Eye (tissue), 1 donor: ENCODE data around the gene KRTAP10-12.
A peak's percentile ranks its signal among the peaks of the same experiment; 100 is the strongest.
"Not testable (repeated sequence)": the region's sequence is repeated elsewhere in the genome, so short reads cannot be mapped to it uniquely, and the experiment has no call there.

Experiments used
- DNase-seq: peaks from one replicate; pipeline ENCODE4 v3.0.0-alpha.2; 2015

KRTAP10-12 gene

DNA sequence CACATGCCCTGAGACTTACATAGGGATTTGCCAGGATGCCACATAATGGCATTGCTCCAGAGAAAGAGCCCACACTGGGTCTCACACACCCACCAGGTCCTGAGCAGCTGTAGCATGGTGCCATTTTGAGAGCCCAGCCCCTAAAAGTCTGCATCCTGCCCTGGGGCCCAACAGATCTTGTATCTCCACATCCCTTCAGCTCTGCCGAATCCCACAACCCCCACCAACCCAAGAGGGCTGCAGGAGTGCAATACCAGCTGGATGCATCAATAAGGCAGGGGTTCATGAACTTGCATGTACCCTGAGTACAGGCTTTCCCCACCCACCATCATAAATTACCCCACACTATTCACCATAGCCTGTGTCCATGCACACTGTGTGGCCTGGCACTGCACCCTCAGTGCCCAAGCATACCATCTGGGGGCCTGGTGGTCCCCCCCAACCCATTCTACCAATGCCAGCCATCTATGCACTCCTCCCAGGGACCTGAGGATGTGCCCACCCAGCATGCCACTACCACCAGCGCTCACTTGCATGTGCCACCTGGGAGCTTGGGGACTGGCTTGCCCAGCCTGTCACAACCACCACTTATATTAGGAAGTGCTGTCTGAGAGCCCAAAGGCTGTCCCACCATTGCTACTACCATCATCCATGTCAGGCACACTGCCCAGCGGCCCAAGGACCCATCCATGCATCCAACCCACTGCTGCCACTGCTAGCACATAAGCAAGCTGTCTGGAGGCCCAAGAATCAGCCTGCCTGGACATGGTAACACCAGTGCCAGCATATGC is 26.1 kb upstream of the KRTAP10-12 start:
- no peak for DNase-seq

DNA sequence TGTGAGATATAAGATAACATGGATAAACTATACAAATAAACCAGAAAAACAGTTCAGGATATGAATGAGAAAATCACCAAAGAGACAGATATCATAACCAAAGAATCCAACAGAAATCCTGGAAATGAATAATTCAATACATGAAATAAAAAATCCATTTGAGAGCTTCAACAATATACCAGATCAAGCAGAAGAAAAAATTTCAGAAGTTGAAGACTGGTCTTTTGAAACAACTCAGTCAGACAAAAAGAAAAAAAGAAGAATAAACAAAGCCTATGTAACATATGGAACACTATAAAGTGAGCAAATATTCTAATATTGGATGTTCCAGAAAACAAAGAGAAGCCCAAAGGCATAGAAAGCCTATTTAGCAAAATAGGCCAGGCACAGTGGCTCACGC is 25.1 kb upstream of the KRTAP10-12 start:
- DNase-seq: no peak

DNA sequence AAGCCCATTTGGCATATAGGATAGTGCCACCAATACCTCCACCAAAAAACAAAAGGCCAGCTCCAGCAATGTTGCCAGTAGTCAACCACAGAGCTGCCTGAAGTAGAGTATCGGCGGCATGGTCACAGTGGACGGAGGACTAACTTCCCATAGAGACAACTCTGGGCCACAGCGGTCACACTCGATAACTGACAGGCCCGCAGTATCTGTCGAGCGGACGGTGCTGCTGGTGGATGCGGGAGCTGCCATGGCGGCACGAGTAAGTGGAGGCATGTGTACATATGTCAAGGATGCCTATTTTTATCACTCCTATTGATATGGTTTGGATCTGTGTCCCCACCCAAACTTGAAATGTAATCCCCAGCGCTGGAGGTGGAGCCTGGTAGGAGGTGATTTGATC is 19.1 kb upstream of the KRTAP10-12 start:
- DNase-seq: no peak

DNA sequence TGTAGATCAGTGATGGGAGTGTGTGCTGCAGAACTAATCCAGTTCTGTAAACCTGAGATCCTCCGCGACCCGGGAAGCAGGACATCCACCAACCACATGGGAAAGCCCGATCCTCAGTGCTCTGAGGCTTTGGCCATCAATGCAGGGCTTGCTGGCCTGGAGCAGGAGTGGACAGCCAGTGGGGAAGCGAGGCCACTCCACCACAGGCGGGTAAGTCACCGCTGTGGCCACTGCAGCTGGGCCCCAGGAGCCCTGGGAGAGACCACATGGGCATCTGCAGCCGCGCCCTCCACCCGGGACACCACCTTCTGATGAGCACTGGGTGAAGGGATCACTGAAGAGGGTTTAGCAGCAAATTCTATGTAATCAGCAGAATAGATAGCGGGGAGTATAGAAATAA is 15.8 kb upstream of the KRTAP10-12 start:
- no peak for DNase-seq

DNA sequence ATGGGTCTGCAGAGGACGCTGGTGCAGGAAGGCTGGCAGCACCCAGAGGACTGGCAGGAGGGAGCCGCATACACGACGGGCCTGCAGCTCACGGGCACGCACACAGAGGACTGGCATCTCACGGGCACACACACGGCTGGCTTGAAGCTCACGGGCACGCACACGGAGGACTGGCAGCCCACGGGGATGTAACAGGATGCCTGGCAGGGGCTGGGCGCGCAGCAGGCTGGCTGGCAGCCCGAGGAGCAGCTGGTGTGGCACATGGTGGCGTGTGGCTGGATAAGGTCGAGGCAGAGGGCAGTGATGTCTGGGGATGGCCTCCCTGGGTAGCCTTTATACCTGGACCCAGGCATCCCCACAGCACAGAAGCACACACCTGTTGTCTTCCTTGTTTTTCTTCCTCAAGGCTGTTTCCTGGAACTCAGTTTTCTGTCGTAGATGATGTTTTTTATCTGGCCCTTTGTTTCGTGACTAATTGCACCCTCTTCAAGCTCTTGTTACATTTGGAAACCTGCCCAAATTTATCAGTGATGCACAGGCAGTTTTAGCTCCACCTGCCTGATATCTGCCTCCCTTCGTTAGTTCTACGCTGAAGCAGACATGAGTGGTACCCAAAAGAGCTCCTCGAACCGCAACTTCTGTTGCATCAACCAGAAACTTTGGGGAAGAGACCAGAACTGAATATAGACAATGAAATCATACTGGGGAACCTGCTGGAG is 15.0 kb upstream of the KRTAP10-12 start, which contains the start of gene KRTAP12-1:
KRTAP12-1 (minus strand) TSS at position 303 of the 719 bp plus-strand sequence; CDS start at position 263, 40 bp downstream.
- DNase-seq: no peak

DNA sequence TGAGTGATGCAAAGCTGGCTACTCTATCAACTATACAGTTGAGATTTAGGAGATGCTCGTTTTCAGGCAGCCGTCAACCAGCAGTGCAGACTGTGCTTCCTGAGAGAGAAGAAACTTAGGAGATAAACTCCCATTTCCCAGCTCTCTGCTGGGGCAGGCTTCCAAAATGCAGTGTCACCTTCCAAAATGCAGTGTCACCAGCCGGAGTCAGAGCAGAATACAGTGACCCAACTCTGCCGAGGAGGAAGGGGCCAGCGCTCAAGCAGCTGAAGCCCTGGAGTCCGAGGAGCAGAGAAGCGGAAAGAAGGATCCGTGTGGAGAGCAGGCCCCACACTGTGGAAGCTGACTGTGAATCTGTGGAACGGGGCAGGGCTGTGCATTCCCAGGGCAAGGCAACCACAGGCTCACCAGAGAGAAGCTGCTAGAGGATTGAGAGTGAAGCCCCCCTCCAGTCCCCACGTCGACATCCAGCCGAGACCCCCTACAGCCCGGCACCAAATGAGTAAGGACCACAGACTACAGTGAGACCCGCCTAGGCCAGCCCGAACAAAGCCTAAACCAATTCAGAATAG is 14.3 kb upstream of the KRTAP10-12 start:
- DNase-seq: no peak

DNA sequence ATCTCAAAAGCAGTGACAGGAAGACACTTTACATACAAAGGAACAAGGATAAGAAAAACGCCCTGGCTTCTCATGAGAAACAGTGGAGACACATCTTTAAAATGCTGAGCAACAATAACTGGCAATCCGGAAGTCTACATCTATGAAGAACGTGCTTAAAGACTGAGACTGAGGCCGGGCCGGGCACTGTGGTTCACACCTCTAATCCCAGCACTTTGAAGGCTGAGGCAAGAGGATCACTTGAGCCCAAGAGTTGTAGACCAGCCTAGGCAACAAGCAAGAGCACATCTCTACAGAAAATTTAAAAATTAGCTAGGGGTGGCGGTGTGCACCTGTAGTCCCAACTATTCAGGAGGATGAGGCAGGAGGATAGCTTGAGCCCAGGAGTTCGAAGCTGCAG is 12.9 kb upstream of the KRTAP10-12 start:
- no peak for DNase-seq

DNA sequence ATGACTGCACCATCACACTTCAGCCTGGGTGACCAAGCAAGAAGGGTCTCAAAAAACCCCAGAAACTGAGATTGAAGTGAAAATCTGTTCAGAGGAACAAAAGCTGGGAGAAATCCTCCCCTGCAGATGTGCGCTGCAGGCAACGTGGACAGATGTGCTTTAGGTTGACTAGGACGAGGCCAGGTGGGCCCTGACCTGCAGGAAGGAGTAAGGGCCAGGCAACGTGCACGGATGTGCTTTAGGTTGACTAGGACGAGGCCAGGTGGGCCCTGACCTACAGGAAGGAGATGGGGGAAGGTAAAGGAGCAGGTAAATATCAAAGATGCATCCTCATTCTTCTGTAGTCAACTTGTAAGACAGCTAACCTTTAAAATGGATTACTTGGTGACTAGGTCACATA is 12.5 kb upstream of the KRTAP10-12 start:
- DNase-seq: no peak

DNA sequence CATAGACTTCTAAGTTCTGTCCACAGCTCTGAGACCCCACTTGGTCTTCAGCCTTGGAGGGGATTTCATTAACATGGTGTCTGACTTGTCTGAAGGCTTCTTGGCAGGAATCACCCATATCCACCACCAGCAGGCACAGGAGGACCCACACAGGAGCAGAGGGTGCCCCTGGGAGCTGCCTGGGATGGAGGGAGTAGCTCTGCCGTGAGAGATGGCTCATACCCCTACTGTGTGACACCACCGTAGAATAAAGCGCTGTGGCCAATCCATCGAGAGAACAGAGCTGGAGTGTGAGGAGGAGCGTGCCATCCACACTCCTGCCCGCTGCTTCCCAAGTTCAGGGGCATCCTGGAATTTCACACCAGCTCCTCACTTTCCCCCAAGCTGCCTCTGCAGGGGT is 11.9 kb upstream of the KRTAP10-12 start:
- DNase-seq: not testable (repeated sequence)

DNA sequence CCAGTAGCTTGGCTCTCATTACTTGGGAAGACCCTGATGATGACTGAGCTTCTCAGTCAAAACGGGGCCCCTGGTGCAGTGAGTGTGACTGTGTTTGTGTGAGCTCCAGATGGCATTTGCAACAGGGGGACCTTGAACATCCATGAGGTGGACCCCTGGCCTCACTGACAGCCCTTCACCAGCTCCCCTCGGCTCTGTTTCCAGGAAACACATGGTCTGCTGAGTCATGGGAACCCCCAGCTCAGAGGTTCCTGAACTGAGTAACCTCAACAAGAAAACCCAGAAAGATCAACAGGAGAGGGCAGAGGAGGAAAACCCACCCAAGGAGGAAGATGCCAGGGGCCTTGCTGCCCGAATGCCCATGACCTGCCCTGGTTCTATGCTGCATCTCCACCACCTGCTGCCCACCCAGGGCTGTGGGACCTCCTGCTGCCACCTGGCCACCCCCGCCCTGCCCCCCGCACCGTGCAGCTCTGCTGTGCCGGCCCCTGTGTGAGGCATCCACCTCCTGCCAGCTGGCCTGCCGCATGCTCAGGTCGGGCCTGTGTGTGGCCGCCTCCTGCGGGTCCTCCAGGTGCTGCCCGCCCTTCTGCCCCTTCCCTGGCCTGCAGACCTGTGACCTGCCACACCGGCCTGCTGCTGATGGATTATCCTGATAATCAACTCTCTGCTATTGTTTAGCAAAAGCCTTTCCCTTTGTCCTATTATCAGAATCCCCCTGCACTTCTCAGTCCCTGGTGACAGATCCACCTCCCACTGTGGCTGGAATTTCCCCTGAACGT is 10.8 kb upstream of the KRTAP10-12 start:
- peak; percentile 39 for DNase-seq

DNA sequence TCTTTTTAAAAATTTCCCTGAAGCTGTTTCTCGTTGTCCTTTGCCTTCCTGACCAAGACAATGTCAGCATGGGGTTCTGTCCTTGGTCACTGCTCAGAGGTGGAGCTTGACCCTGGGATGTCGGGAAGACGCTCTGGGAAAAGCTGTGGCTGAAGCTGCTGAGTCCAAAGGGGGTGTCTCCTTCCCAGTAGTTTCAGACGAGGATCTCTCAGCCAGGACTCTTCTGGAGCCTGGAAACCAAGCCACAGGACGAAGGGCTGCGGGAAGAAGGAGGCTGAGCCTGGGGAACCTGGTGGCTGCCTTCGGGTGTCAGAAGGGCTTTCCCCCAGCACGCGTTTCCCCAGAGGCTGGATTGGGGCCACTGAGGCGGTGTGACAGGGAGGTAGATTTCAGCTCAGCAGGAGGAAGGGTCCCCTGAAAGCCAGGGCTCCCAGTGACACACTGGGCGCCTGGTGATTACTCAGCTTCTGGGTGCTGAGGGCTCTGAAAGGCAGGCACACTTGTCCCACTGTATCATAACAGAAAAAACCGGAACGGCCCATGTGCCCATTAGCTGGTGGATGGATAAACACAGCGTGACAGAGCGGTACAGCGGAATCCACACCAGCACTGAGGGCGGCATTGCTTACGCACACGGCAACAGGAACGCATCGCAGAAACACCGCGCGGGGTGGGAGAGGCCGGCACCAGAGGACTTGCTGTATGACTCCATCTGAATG is 10.0 kb upstream of the KRTAP10-12 start:
- peak; percentile 64 for DNase-seq

DNA sequence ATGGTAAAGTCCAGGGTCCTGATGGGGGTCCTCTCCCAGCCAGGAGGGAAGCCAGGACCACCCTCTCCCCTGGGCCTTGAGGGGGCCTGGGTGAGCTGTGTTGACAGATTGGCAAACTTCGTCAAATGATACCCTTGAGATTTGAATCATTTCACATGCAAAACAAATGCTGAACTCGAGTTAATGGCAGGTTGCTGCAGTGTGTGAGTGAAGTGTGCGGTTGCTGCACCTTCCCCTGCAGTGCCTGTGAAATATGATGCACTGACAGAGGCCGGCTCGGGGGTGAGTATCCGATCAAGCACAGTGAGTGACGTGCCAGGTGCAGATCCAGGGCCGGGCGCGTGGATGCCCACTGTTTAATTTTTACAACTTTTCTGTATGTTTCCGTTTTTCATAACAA is 9.3 kb upstream of the KRTAP10-12 start:
- DNase-seq: no peak

DNA sequence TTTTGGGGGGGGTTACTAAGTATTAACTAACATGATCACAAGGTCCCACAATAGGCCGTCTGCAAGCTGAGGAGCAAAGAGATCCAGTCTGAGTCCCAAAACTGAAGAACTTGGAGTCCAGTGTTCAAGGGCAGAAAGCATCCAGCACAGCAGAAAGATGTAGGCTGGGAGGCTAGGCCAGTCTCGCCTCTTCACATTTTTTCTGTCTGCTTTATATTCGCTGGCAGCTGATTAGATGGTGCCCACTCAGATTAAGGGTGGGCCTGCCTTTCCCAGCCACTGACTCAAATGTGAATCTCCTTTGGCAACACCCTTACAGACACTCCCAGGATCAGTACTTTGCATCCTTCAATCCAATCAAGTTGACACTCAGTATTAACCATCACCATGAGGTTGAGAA is 7.2 kb upstream of the KRTAP10-12 start:
- DNase-seq: not testable (repeated sequence)

DNA sequence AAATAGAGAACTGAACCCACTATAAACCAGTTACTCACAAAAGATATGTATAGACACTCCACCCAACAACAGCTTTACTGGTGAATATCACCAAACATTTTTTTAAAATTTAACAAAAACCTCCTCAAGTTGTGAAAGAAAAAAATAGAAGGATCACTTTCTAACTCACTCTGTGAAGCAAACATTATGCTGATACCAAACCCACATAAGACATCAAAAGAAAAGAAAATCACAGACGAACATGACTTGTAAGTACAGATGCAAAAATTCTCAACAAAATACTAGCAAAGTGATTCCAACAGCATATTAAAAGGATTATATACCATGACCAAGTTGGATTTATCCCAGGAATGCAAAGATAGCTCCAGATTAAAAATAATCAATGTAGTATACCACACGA is 5.3 kb upstream of the KRTAP10-12 start:
- DNase-seq: no peak

DNA sequence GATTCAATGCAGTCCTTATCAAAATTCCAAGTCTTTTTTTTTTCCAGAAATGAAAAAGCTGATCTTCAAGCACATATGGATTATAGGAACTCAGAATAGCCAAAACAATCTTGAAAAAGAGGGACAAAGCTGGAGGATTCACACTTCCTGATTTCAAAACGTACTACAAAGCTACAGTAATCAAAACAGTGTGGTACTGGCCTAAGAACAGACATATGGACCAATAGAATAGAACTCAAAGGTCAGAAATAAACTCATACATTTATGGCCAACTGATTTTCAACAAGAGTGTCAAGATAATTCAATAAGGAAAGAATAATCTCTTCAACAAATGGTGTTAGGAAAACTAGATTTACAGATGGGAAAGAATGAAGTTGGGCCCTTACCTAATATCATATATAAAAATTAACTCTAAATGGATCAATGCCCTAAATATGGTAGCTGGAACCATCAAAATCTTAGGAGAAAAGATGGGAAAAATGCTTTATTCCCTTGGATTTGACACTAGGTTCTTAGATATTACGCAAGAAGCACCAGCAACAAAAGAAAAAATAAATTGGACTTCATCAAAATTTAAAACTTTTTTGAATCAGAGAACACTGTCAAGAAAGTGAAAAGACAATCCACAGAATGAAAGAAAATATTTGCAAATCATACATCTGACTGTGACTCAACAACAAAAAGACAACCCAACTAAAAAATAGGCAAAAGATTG is 4.0 kb upstream of the KRTAP10-12 start:
- no peak for DNase-seq

DNA sequence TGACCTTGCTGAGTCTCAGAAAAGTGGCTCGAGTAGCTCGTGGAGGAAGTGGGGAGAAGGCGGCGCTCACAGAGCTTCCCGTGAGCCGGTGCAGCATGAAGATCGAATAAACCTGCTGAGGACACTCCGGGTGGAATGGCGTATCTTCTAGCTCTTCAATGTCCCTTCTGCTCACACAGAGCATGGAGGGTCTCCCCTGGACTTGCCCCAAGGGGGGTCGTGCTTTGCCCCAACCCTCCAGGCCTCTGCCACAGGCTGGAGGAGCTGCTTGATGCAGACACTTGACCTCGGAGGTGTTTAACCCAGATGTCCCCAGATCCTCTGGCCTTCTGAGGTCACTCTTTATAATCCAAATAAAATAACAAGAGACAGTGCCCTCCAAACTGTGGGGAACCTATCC is 2.2 kb upstream of the KRTAP10-12 start:
- DNase-seq: no peak

DNA sequence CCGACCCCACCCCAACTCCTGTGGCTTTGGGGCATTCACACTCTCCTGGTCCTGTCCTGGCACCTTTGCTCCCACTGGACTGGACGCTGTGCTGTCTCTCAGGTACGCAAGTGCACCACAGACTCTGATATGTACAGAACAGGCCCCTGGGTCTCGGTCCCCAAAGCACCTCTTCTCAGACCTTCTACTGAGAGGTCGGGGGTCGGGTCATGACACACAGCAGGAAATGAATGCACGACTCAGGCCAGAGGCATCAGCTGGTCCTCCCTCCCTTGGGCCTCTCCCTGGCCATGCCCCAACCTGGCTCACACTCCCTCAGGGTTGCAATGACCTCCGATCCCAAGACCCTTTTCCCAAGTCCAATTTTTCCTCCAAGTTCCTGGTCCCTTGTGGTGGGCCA is 1.8 kb upstream of the KRTAP10-12 start:
- DNase-seq: no peak

DNA sequence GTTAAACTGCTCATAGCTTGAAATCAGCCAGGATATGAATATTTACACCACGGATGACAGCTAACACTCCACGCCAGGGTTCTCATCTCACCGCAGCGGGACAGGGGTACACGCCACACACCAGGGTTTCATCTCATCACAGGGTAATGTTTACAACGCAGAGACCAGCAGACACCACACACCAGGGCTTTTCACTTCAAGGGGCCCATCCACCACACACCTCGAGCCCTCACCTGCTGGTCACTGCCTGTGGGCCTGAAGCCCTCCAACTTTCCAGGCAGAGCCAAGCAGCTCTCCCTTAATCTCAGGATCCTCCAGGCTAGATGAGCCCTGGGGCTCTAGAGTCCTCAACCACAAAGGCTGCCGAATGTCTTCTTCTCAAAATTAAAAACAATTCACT is 1.3 kb upstream of the KRTAP10-12 start:
- no peak for DNase-seq

DNA sequence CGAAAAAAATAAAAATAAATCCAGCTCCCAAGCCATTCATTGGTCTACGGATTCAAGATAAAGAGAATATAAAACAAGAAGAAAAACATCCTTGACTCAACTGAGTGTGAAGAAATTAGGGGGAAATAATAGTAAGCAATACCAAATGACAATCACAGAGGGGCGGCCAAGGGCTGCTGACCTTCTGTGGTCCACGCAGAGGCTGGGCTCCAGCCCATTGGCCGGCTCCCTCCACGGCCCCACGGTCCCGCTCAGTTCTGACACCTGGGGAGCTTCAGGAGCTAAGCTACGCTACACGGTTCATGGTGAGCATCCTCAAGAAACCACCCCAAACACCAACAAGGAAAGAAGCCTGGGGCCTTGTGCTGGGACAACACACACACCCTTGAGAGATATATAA is 400 bp upstream of the KRTAP10-12 start:
- no peak for DNase-seq

DNA sequence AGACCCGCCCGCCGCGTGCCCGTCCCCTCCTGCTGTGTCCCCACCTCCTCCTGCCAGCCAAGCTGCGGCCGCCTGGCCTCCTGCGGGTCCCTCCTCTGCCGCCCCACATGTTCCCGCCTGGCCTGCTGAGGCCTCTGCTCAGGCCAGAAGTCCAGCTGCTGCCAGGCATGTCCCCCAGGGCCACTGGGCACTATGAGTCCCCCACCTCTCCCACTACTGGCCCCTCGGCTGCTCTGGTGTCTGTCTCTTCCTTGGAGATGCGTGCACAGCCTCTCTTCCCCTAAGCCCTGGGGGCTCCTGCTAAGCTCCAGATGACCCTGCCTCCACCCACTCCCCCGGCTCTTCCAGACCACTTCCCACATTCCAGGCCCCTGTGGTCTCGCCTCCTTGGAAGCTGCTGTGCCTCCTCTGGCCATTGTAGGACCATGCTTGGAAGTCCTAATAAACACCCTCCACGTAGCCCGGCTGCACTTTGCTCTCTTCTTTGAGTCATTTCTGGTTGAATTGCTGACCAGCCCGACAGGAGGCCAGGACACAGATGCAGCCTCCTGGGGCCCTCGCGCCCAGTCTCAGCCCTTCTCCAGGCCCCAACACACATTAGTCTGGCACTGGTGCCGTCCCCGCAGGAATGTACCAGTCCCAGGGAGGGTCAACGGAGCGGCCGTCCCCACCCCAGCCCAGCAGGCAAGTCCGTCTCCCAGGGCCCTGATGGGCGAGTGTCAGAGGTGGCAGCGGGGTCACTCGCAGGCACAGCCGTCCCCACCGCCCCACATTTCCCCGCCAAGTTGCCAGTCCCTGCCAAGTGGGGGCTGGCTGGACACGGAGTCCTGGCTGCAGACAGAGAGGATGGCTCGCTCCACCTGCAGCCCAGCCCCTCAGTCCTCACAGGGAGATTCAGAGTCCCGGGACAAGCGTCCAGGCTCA is 1.1 kb downstream of the KRTAP10-12 start:
- DNase-seq: peak; percentile 69
